ENCODE data around the gene CFAP20.

DNA sequence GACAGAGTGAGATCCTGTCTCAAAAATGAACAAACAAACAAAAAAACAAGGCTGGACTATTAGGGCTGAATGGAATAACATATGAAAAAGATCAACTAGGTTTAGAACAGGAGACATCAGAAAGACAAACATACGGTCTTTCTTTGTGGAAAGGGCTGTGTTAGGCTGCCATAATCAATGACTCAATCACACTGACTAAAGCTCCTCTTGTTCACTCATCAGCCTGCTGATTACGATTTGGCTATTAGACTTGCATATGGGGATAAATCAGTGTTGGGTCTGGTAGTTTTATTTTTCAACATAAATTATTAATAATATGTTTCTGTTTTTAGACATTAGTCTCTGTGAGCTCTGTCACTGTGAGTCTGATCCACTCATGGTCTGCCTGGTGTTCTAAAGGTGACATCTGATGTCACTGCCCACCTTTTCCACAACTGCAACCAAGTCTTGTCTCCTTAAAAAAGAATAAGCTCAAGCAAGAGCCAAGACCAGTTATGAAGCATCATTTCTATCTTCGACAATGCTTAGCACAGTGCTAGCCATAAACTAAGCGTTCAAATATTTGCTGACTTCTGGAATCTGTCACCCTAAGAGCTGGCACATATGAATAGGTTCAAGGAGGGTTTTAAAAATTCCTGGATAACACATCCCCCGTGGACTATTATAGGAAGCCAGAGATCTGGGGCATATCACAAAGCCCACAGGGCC lies 10.2 kb downstream of the CFAP20 start:
- TF ChIP-seq, protein P1, sequence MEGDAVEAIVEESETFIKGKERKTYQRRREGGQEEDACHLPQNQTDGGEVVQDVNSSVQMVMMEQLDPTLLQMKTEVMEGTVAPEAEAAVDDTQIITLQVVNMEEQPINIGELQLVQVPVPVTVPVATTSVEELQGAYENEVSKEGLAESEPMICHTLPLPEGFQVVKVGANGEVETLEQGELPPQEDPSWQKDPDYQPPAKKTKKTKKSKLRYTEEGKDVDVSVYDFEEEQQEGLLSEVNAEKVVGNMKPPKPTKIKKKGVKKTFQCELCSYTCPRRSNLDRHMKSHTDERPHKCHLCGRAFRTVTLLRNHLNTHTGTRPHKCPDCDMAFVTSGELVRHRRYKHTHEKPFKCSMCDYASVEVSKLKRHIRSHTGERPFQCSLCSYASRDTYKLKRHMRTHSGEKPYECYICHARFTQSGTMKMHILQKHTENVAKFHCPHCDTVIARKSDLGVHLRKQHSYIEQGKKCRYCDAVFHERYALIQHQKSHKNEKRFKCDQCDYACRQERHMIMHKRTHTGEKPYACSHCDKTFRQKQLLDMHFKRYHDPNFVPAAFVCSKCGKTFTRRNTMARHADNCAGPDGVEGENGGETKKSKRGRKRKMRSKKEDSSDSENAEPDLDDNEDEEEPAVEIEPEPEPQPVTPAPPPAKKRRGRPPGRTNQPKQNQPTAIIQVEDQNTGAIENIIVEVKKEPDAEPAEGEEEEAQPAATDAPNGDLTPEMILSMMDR (IDR thresholded peaks at IDR 0.05): no peak
- no peak for TF ChIP-seq POLR2A (IDR thresholded peaks at IDR 0.05)
